Esophagus squamous epithelium (tissue), 4 donors: ENCODE results near the gene ALX3.

Experiments used
- POLR2A ChIP-seq, 4 donors: fragments of 450-650 bp; IDR thresholded peaks; one replicate each; pipeline ENCODE4 v1.6.1; 2017; ENCODE audit warnings: antibody characterized with exemption in 4 of 4, mild to moderate bottlenecking in 4 of 4, moderate library complexity in 3 of 4
- TF ChIP-seq, protein P1 (sequence below), 6 experiments: fragments of 450-650 bp in 4 of 6; fragments of 200-600 bp in 2 of 6; sonication (generic) in 2 of 6; IDR thresholded peaks; one replicate each; pipeline ENCODE4 v1.5.1; 2016 to 2019; ENCODE audit warnings: antibody characterized with exemption in 6 of 6, mild to moderate bottlenecking in 4 of 6, moderate library complexity in 4 of 6

DNA sequence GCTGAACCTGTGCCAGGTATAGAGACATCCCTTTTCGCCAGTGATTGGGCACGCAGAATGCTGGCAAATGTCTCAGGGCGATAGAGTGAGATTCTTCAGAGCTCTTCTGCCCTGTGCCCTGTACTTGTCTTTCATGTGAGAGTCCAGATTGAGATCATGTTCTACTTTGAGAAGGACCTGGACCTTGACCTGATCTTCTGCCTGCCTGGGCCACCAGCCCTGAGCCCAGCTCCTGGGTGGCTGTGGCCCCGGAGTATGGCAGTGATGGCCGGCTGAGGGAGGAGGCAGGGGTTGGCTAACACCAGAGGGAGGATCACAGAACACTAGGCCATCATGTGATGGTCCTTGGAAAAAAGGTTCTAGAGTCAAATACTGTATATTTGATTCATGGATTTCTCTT is 22.2 kb downstream of the ALX3 start:
- no peak for TF ChIP-seq POLR2A (IDR thresholded peaks at IDR 0.05)
- TF ChIP-seq, protein P1, sequence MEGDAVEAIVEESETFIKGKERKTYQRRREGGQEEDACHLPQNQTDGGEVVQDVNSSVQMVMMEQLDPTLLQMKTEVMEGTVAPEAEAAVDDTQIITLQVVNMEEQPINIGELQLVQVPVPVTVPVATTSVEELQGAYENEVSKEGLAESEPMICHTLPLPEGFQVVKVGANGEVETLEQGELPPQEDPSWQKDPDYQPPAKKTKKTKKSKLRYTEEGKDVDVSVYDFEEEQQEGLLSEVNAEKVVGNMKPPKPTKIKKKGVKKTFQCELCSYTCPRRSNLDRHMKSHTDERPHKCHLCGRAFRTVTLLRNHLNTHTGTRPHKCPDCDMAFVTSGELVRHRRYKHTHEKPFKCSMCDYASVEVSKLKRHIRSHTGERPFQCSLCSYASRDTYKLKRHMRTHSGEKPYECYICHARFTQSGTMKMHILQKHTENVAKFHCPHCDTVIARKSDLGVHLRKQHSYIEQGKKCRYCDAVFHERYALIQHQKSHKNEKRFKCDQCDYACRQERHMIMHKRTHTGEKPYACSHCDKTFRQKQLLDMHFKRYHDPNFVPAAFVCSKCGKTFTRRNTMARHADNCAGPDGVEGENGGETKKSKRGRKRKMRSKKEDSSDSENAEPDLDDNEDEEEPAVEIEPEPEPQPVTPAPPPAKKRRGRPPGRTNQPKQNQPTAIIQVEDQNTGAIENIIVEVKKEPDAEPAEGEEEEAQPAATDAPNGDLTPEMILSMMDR (IDR thresholded peaks at IDR 0.05): no peak
